ENCODE measurements around the gene CALM3. TPM values are rescaled to one million over a fixed set of nuclear protein-coding genes. Genes with fewer than 3 reads are reported as not detected.

CALM3 gene
- total and polyA plus RNA-seq, 2 of the 4 experiments (the other 2 are of a cell fraction): 91.6 to 501 TPM

DNA sequence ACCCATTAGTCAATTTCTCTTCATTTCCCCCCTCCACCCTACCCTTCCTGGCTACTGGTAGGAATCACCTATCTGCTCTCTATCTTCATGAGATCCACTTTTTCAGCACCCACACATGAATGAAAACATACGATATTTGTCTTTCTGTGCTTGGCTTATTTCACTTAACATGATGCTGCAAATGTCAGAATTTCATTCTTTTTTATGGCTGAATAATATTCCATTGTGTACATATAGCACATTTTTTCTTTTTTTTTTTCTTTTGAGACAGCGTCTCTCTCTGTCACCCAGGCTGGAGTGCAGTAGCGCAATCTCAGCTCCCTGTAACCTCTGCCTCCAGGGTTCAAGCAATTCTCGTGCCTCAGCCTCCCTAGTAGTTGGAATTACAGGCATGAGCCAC is 9.9 kb upstream of the CALM3 start:
- Histone ChIP-seq H3K27me3 (ENCODE audit: control insufficient read depth, insufficient read depth, low read length) (no peaks in the 10 kb centered on the region), H3K4me3 (ENCODE audit: insufficient read depth, low read depth, low read length) (no peak overlapping the region), H3K4ac (ENCODE audit: low read depth, low read length) (no peak overlapping the region), H2AK9ac (replicated peaks; ENCODE audit: low read depth, low read length, poor library complexity) (no peak overlapping the region), H4K20me1 (ENCODE audit: insufficient read depth, low read length) (no peaks in the 10 kb centered on the region), H3K9ac (ENCODE audit: low read depth, low read length) (no peak overlapping the region), H2AFZ (replicated peaks; ENCODE audit: low read length, poor library complexity) (no peak overlapping the region), H2BK15ac (ENCODE audit: low read depth, low read length) (no peak overlapping the region), H3K27ac (ENCODE audit: insufficient read depth, low read length) (no peak overlapping the region), H3K9me1 (ENCODE audit: insufficient read depth, low read length) (no peaks in the 10 kb centered on the region), H3K4me2 (ENCODE audit: low read depth, low read length) (no peak overlapping the region), H3K14ac (replicated peaks; ENCODE audit: low read depth, low read length) (no peak overlapping the region), H3K23ac (ENCODE audit: low read depth, low read length) (no peak overlapping the region), H3K18ac (ENCODE audit: low read depth, low read length) (no peak overlapping the region), H3K36me3 (ENCODE audit: control insufficient read depth, insufficient read depth, low read length) (no peaks in the 10 kb centered on the region), H2AK5ac (ENCODE audit: low read depth, low read length) (no peak overlapping the region), H2BK120ac (ENCODE audit: low read depth, low read length) (no peak overlapping the region), H3K79me1 (ENCODE audit: low read depth in 1 of 2, low read length in 2 of 2) (no peaks in the 10 kb centered on the region), H4K5ac (ENCODE audit: low read depth, low read length) (no peak overlapping the region), H2BK20ac (ENCODE audit: low read depth, low read length) (no peak overlapping the region), H3K4me1 (ENCODE audit: control insufficient read depth, insufficient read depth, low read length) (no peaks in the 10 kb centered on the region), H2BK5ac (ENCODE audit: low read depth, low read length, poor library complexity, severe bottlenecking) (no peak overlapping the region), H4K91ac (ENCODE audit: insufficient read depth, low read depth, low read length) (no peak overlapping the region), H4K8ac (ENCODE audit: low read depth in 2 of 2, low read length in 2 of 2) (no peak overlapping the region), H3K56ac (ENCODE audit: extremely low read depth, insufficient read depth, low read length) (no peak overlapping the region), H3K9me3 (ENCODE audit: control insufficient read depth, insufficient read depth, low read length) (no peaks in the 10 kb centered on the region)
- intact Hi-C loops (cut with micrococcal nuclease): no loop called here
- in situ Hi-C loops (cut with MboI; ENCODE audit: low sequenced_read_pairs): no loop called here
- no CpG with 5 or more reads among the region's 4 CpGs for WGBS, 2 experiments (ENCODE audit: extremely low coverage in 2 of 2, insufficient read length in 1 of 2)
- no peak for ATAC-seq (ENCODE audit: low read depth)
- no TSS peak for BruUV-seq (replicated peaks)
- dilution Hi-C loops (cut with HindIII; ENCODE audit: low sequenced_read_pairs, unreplicated experiment): no loop called here
- DNase-seq: no peak
- no peak for TF ChIP-seq BHLHE40 (IDR thresholded peaks at IDR 0.05; ENCODE audit: low read depth, low read length)
- TF ChIP-seq MXI1 (IDR thresholded peaks at IDR 0.05; ENCODE audit: borderline replicate concordance, low read depth, low read length): no peak
- ChIA-PET POLR2A (ENCODE audit: unreplicated experiment) (no interaction called here), CTCF (no interaction called here)

All from IMR-90 (cell line).